ENCODE data around the gene PARN. TPM values are rescaled to one million over a fixed set of nuclear protein-coding genes. Genes with fewer than 3 reads are reported as not detected.

Gene PARN
- total and polyA plus RNA-seq, 2 of the 4 experiments (the other 2 are of a cell fraction), result 24.6 to 25.1 TPM

DNA sequence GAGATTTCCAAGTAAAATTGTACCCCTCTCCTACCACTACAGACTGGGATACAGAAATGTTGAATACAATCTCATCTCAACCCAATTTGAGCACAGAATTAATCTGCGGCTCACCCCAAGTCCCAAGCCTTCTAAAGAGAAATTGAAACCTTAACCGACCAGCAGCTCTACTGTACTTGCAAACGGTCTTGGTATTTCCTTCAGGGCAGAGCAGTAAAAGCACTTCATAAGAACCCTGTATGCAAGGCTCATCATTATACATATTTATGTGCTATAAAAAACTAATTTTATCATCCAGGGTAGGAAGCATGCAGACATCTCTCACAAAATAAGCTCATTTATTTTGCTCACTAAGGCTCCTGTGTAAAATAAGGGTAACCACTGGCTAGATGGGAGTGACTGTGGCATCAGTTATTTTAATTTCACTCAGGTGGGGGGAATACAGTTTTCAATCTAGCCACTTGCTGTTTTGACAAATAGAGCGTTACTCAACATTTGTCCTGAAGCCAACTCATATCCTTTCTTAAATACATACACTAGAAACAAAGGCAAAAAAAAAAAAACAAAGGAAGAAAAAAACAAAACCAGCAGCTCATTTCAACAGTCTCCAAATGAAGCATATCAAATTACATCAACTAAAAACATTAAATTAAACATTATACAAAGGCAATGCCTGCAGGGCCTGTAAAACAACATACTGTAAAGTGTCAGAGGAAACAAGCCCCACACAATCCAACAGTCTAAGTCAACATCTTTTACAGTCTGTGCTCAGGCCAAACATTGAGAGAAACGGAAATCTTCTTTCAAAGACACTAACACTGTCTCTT, 65.0 kb downstream of the PARN start (continued):
- no peak for TF ChIP-seq RAD21 (IDR thresholded peaks at IDR 0.05; ENCODE audit: low read length)

DNA sequence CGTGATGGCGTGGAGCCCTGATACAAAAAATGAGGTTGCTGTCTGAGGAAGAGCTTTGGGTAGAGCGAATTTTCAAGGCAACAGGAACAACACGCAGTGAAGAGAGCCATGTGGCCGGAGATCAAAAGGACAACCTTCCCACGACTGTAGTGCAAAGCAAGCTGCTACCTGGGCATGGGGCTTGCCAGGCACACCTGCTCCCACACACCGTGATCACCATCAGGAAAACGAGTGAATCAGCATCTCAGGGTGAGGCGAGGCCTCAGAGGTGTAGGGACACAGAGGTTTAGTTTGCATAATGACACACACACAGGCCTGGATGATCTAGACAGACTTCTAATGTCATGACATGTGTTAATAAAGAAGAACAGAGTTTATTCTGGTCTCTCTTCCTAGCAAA, 65.7 kb downstream of the PARN start:
- peaks cover 5% of the 10 kb centered on the region for H3K4me1 ChIP-seq (ENCODE audit: control insufficient read depth, insufficient read depth, low read length)
- no peak overlapping the region for H2AK9ac ChIP-seq (replicated peaks; ENCODE audit: low read depth, low read length, poor library complexity)
- no peaks in the 10 kb centered on the region; the same call in 1 of the 2 replicates for H4K20me1 ChIP-seq (ENCODE audit: insufficient read depth, low read length)
- in situ Hi-C loops (cut with MboI; ENCODE audit: low sequenced_read_pairs) (no loop called here), dilution Hi-C loops (cut with HindIII; ENCODE audit: low sequenced_read_pairs, unreplicated experiment) (no loop called here), intact Hi-C loops (cut with micrococcal nuclease) (no loop called here)
- no peaks in the 10 kb centered on the region for H3K27me3 ChIP-seq (ENCODE audit: control insufficient read depth, insufficient read depth, low read length)
- WGBS, 2 experiments (ENCODE audit: extremely low coverage in 2 of 2, insufficient read length in 1 of 2), result no CpG with 5 or more reads among the region's 9 CpGs
- DNase-seq, result no peak
- H3K36me3 ChIP-seq (ENCODE audit: control insufficient read depth, insufficient read depth, low read length), result no peaks in the 10 kb centered on the region
- H3K18ac ChIP-seq (ENCODE audit: low read depth, low read length), result no peak overlapping the region
- H3K27ac ChIP-seq (ENCODE audit: insufficient read depth, low read length), result no peak overlapping the region
- peaks cover 16% of the 10 kb centered on the region; the same call in 1 of the 2 replicates for H3K9me1 ChIP-seq (ENCODE audit: insufficient read depth, low read length)
- H2BK5ac ChIP-seq (ENCODE audit: low read depth, low read length, poor library complexity, severe bottlenecking), result no peak overlapping the region
- no peak overlapping the region for H3K9ac ChIP-seq (ENCODE audit: low read depth, low read length)
- no TSS peak for BruUV-seq (replicated peaks)
- no peak overlapping the region for H3K4ac ChIP-seq (ENCODE audit: low read depth, low read length)
- H3K56ac ChIP-seq (ENCODE audit: extremely low read depth, insufficient read depth, low read length), result no peak overlapping the region
- H2BK120ac ChIP-seq (ENCODE audit: low read depth, low read length), result no peak overlapping the region
- peaks cover 0 to 18% of the 10 kb centered on the region in 2 experiments; a peak in 2 of 4 replicates for H3K79me1 ChIP-seq (ENCODE audit: low read depth in 1 of 2, low read length in 2 of 2)
- CTCF ChIA-PET, result interaction anchor here (0.7 kb wide), 1 partner anchor 389 kb away, joined by 4 read pairs; no protein-coding TSS in a partner anchor
- no peak overlapping the region for H3K23ac ChIP-seq (ENCODE audit: low read depth, low read length)
- no peak overlapping the region for H2BK20ac ChIP-seq (ENCODE audit: low read depth, low read length)
- no peak overlapping the region for H2BK15ac ChIP-seq (ENCODE audit: low read depth, low read length)
- no peak overlapping the region for H3K14ac ChIP-seq (replicated peaks; ENCODE audit: low read depth, low read length)
- H4K8ac ChIP-seq (ENCODE audit: low read depth in 2 of 2, low read length in 2 of 2), result no peak overlapping the region
- H3K4me2 ChIP-seq (ENCODE audit: low read depth, low read length), result no peak overlapping the region
- no peak overlapping the region for H4K5ac ChIP-seq (ENCODE audit: low read depth, low read length)
- H3K9me3 ChIP-seq (ENCODE audit: control insufficient read depth, insufficient read depth, low read length), result no peaks in the 10 kb centered on the region
- no peak overlapping the region for H2AK5ac ChIP-seq (ENCODE audit: low read depth, low read length)
- no peak for ATAC-seq (ENCODE audit: low read depth)
- H2AFZ ChIP-seq (replicated peaks; ENCODE audit: low read length, poor library complexity), result no peak overlapping the region
- no peak overlapping the region for H4K91ac ChIP-seq (ENCODE audit: insufficient read depth, low read depth, low read length)
- POLR2A ChIA-PET (ENCODE audit: unreplicated experiment), result no interaction called here
- H3K4me3 ChIP-seq (ENCODE audit: insufficient read depth, low read depth, low read length), result no peak overlapping the region
- TF ChIP-seq RAD21 (IDR thresholded peaks at IDR 0.05; ENCODE audit: low read length), result no peak
- no peak for TF ChIP-seq CEBPB (IDR thresholded peaks at IDR 0.05; ENCODE audit: low read depth, low read length)
